IMR-90 (cell line): ENCODE results near the gene RELCH. TPM values are rescaled to one million over a fixed set of nuclear protein-coding genes. Genes with fewer than 3 reads are reported as not detected.

Experiments used
- ATAC-seq: fragments of 200-7000 bp; cut with Tn5 transposase; 2 replicates; pipeline ENCODE4 v1.9.1; 2020; ENCODE audit warnings: low read depth, mild to moderate bottlenecking, moderate library complexity
- BruUV-seq: library from RNA; stranded (reverse); fragments of 400-500 nt; replicated peaks from 2 replicates; lab custom pipeline; 2021; lab: Mats Ljungman, UMichigan
- CTCF ChIA-PET: fragments of 300-600 bp; formaldehyde crosslinking; extraction: SDS; loops from one replicate; lab custom pipeline; 2021; ENCODE audit warnings: antibody characterized with exemption; lab: Yijun Ruan, JAX
- POLR2A ChIA-PET: fragments of 300-600 bp; sonication (Branson Sonifier 250); formaldehyde crosslinking; loops from one replicate; lab custom pipeline; 2022; ENCODE audit warnings: antibody characterized with exemption; ENCODE audit not compliant: unreplicated experiment; lab: Charles Lee
- DNase-seq: peaks from one replicate; pipeline ENCODE4 v3.0.0; 2013
- H2AFZ ChIP-seq: replicated peaks from 2 replicates; pipeline ENCODE3; 2013; ENCODE audit warnings: low read length, mild to moderate bottlenecking; ENCODE audit not compliant: poor library complexity
- H2AK5ac ChIP-seq: 2 replicates; pipeline ENCODE4 v1.6.1; 2013; ENCODE audit warnings: low read depth, low read length, inconsistent platforms
- H2AK9ac ChIP-seq: replicated peaks from 2 replicates; pipeline ENCODE3; 2013; ENCODE audit warnings: mild to moderate bottlenecking, low read depth, low read length, moderate library complexity; ENCODE audit not compliant: poor library complexity
- H2BK120ac ChIP-seq: 2 replicates; pipeline ENCODE4 v1.6.1; 2013; ENCODE audit warnings: low read depth, low read length, inconsistent platforms
- H2BK15ac ChIP-seq: 3 replicates; pipeline ENCODE4 v1.6.1; 2013; ENCODE audit warnings: low read depth, low read length, inconsistent platforms
- H2BK20ac ChIP-seq: 2 replicates; pipeline ENCODE4 v1.6.1; 2013; ENCODE audit warnings: low read depth, mild to moderate bottlenecking, inconsistent platforms, low read length, moderate library complexity
- H2BK5ac ChIP-seq: 2 replicates; pipeline ENCODE4 v1.6.1; 2013; ENCODE audit warnings: mild to moderate bottlenecking, low read depth, low read length, inconsistent platforms; ENCODE audit not compliant: poor library complexity, severe bottlenecking
- H3K14ac ChIP-seq: replicated peaks from 2 replicates; pipeline ENCODE4 v1.6.1; 2013; ENCODE audit warnings: low read depth, low read length, inconsistent platforms
- H3K18ac ChIP-seq: 2 replicates; pipeline ENCODE4 v1.6.1; 2013; ENCODE audit warnings: low read depth, low read length, control low read depth
- H3K23ac ChIP-seq: 2 replicates; pipeline ENCODE4 v1.6.1; 2013; ENCODE audit warnings: low read depth, low read length, inconsistent platforms
- H3K27ac ChIP-seq: 2 replicates; pipeline ENCODE4 v1.5.1; 2013; ENCODE audit warnings: mild to moderate bottlenecking, control low read depth, low read length; ENCODE audit not compliant: insufficient read depth
- H3K27me3 ChIP-seq: 2 replicates; pipeline ENCODE4 v1.6.1; 2013; ENCODE audit warnings: low read length; ENCODE audit not compliant: control insufficient read depth, insufficient read depth
- H3K36me3 ChIP-seq: 2 replicates; pipeline ENCODE4 v1.6.1; 2013; ENCODE audit warnings: low read length, mixed read lengths; ENCODE audit not compliant: control insufficient read depth, insufficient read depth
- H3K4ac ChIP-seq: 2 replicates; pipeline ENCODE4 v1.6.1; 2013; ENCODE audit warnings: low read depth, low read length, inconsistent platforms
- H3K4me1 ChIP-seq: 2 replicates; pipeline ENCODE4 v1.6.1; 2013; ENCODE audit warnings: low read length, mixed read lengths; ENCODE audit not compliant: control insufficient read depth, insufficient read depth
- H3K4me2 ChIP-seq: 2 replicates; pipeline ENCODE4 v1.6.1; 2013; ENCODE audit warnings: low read depth, mild to moderate bottlenecking, control low read depth, low read length, moderate library complexity
- H3K4me3 ChIP-seq: 2 replicates; pipeline ENCODE4 v1.5.1; 2013; ENCODE audit warnings: low read depth, mild to moderate bottlenecking, control low read depth, low read length, moderate library complexity; ENCODE audit not compliant: insufficient read depth
- H3K56ac ChIP-seq: 2 replicates; pipeline ENCODE4 v1.6.1; 2013; ENCODE audit warnings: low read length, inconsistent platforms; ENCODE audit not compliant: insufficient read depth; ENCODE audit errors: extremely low read depth
- H3K79me1 ChIP-seq, 2 experiments: 2 replicates each; pipeline ENCODE4 v1.6.1; 2013; ENCODE audit warnings: low read length in 2 of 2, inconsistent platforms in 1 of 2, low read depth in 1 of 2
- H3K9ac ChIP-seq: 2 replicates; pipeline ENCODE4 v1.6.1; 2013; ENCODE audit warnings: low read depth, low read length, control low read depth
- H3K9me1 ChIP-seq: 2 replicates; pipeline ENCODE4 v1.6.1; 2013; ENCODE audit warnings: low read length, inconsistent platforms; ENCODE audit not compliant: insufficient read depth
- H3K9me3 ChIP-seq: 2 replicates; pipeline ENCODE4 v1.6.1; 2013; ENCODE audit warnings: low read length; ENCODE audit not compliant: control insufficient read depth, insufficient read depth
- H4K20me1 ChIP-seq: 2 replicates; pipeline ENCODE4 v1.6.1; 2013; ENCODE audit warnings: low read length, inconsistent platforms; ENCODE audit not compliant: insufficient read depth
- H4K5ac ChIP-seq: 2 replicates; pipeline ENCODE4 v1.6.1; 2013; ENCODE audit warnings: mild to moderate bottlenecking, low read depth, low read length, control low read depth
- H4K8ac ChIP-seq, 2 experiments: 2 replicates each; pipeline ENCODE4 v1.6.1; 2013; ENCODE audit warnings: low read depth in 2 of 2, low read length in 2 of 2, control low read depth in 1 of 2, inconsistent platforms in 1 of 2
- H4K91ac ChIP-seq: 2 replicates; pipeline ENCODE4 v1.6.1; 2013; ENCODE audit warnings: low read depth, low read length, inconsistent platforms; ENCODE audit not compliant: insufficient read depth
- FOS ChIP-seq: fragments of 150-350 bp; IDR thresholded peaks from 2 replicates; pipeline ENCODE4 v1.6.1; 2016; ENCODE audit warnings: low read depth, low read length
- SMC3 ChIP-seq: fragments of 150-350 bp; IDR thresholded peaks from 2 replicates; pipeline ENCODE4 v1.6.1; 2016; ENCODE audit warnings: low read depth, mild to moderate bottlenecking, antibody characterized with exemption, low read length, moderate library complexity
- WGBS, 2 experiments: methylation state at CpG; one replicate each; pipeline versions ENCODE4 v1.1.5 to v1.1.7; 2013; ENCODE audit warnings: missing lambda C conversion rate in 2 of 2; ENCODE audit not compliant: insufficient read length in 1 of 2; ENCODE audit errors: extremely low coverage in 2 of 2; 5-methylcytosine and 5-hydroxymethylcytosine counted together
- dilution Hi-C: fragments of 300-500 bp; cut with HindIII; formaldehyde crosslinking; loops from one replicate; pipeline ENCODE4 v1.14.3; 2018; ENCODE audit warnings: low sequenced_read_pairs; ENCODE audit not compliant: unreplicated experiment
- in situ Hi-C: fragments of 300-500 bp; cut with MboI; formaldehyde crosslinking; loops from 3 replicates; pipeline ENCODE4 v1.14.3; 2019; ENCODE audit warnings: low sequenced_read_pairs, inconsistent platforms, mixed read lengths
- intact Hi-C: fragments of 100-400 bp; cut with micrococcal nuclease; formaldehyde crosslinking; loops from 2 replicates; pipeline ENCODE4 v1.10.0; 2022
- polyA plus RNA-seq, 3 experiments: library from polyadenylated mRNA; depleted of rRNA; stranded (reverse); fragments of >200 nt; gene quantifications; 2 replicates each; pipeline ENCODE4 v1.2.3, GENCODE V29; 2012; ENCODE audit warnings: low replicate concordance in 1 of 3
- total RNA-seq: library from RNA; depleted of rRNA; stranded (reverse); fragments of >200 nt; gene quantifications from 2 replicates; pipeline ENCODE4 v1.2.3, GENCODE V29; 2012

Gene RELCH
- total and polyA plus RNA-seq, 2 of the 4 experiments (the other 2 are of a cell fraction) = 14.4 to 52.5 TPM

- intact Hi-C loops = no loop called here
- POLR2A ChIA-PET = no interaction called here
Measured at GRCh38 chr18:62339106-62339988, 152.3 kb downstream of the RELCH start.

More at GRCh38 chr18:62339106-62339988, 152.3 kb downstream of the RELCH start:
- ATAC-seq (peak; percentile 87), DNase-seq (peak; percentile 81)
- H2BK5ac ChIP-seq = no peak overlapping the region
- H3K18ac ChIP-seq = no peak overlapping the region
- WGBS, 2 experiments = 83% methylated on average over 2 of the region's 15 CpGs; no CpG with 5 or more reads in 1 of the 2 experiments
- no TSS peak for BruUV-seq
- no peaks in the 10 kb centered on the region for H3K79me1 ChIP-seq
- in situ Hi-C loops (no loop called here), dilution Hi-C loops (no loop called here)
- no peak overlapping the region for H3K23ac ChIP-seq
- H3K27me3 ChIP-seq = peaks cover 27% of the 10 kb centered on the region
- H2BK20ac ChIP-seq = no peak overlapping the region
- H4K91ac ChIP-seq = no peak overlapping the region
- no peak overlapping the region for H2AK5ac ChIP-seq
- H3K4me1 ChIP-seq = peaks cover 4% of the 10 kb centered on the region
- H4K5ac ChIP-seq = no peak overlapping the region
- no peaks in the 10 kb centered on the region for H3K36me3 ChIP-seq
- H3K14ac ChIP-seq = no peak overlapping the region
- no peak overlapping the region for H2AK9ac ChIP-seq
- peak overlapping the region; percentile 12 for H2AFZ ChIP-seq
- TF ChIP-seq FOS (peak; percentile 56; the same call in 1 of the 2 replicates), SMC3 (no peak)
- CTCF ChIA-PET = interaction anchor here (0.5 to 0.9 kb wide), 2 partner anchors 11 to 376 kb away, joined by 3 read pairs; no protein-coding TSS in a partner anchor
- H3K9me3 ChIP-seq = no peaks in the 10 kb centered on the region
- no peak overlapping the region for H3K56ac ChIP-seq
- H3K9ac ChIP-seq = no peak overlapping the region
- no peaks in the 10 kb centered on the region; the same call in 1 of the 2 replicates for H4K20me1 ChIP-seq
- H3K4me2 ChIP-seq = peak overlapping the region; percentile 44
- H4K8ac ChIP-seq = no peak overlapping the region
- no peak overlapping the region for H2BK15ac ChIP-seq
- H3K27ac ChIP-seq = no peak overlapping the region
- H3K4ac ChIP-seq = no peak overlapping the region
- no peak overlapping the region for H3K4me3 ChIP-seq
- H3K9me1 ChIP-seq = peaks cover 3% of the 10 kb centered on the region; the same call in 1 of the 2 replicates
- no peak overlapping the region for H2BK120ac ChIP-seq
